ENCODE data around the gene NRARP.

NRARP gene

GRCh38 chr9:137275588-137276472, 26.2 kb downstream of the NRARP start:
- DNase-seq = peak; percentile 30

GRCh38 chr9:137275203-137275587, 26.9 kb downstream of the NRARP start:
- DNase-seq = no peak

DNA sequence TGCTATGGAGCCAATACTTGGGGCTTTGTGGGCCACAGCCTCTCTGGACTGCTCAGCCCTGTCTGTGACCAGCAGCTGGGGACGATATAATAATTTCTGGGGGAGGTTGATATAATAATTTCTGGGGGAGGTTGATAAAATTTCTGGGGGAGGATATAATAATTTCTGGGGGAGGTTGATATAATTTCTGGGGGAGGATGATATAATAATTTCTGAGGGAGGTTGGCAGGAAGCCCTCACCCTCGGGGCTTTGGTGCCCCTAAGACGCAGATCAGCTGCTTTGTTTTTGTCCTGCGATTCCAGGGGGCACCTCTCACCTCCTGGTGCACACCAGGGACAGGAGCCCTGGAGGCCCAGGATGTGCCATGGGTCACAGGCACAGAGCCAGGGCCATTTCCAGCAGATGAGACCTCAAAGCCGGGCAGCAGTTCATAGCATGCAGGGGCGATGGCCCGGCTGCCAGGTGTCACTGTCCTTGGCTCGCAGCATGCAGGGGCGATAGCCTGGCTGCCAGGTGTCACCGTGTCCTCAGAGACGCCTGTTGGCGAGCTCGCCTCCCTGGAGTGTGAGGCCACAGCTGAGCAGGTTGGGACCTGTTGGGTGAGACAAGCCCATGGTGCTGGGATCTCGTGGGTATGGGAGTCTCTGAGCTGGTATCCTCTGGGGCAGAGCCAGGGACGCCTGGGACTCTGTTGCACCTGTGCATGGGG, 28.3 kb downstream of the NRARP start:
- DNase-seq = peak; percentile 18

GRCh38 chr9:137273095-137273490, 29.0 kb downstream of the NRARP start:
- peak; percentile 20 for DNase-seq

DNA sequence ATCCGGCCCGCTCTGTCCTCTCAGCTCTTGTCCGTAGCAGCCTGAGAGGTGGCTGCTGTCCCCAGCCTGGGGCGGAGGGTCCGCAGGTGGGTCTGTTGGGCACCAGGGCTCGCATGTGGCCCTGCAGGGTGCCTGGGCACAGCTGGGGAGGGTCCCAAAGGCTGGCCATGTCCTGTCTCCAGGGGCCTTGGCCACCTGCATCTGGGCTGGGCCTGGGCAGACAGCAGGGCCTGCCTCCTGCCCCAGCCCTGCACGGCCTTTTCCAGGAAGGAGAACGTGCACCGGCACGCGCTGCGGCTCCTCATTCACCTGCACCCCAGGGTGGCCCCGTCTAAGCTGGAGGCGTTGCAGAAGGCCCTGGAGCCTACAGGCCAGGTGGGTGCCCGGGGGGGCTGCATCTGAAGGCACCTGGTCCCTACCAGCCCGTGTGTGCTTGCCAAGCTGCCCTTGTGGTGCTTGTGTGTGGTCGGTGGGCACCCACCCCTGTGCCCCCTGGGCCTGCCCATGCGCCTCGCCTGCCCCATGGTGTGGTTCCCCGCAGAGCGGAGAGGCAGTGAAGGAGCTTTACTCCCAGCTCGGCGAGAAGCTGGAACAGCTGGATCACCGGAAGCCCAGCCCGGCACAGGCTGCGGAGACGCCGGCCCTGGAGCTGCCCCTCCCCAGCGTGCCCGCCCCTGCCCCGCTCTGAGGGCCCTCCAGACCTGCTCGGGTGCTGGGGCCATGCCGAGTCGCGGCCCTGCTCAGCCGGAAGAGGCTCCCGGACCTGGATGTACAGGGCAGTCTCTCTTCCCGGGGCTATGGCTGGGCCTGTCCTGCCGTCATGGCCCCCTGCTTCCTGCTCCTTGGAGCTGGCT, 29.6 kb downstream of the NRARP start:
- peak; percentile 19 for DNase-seq

DNA sequence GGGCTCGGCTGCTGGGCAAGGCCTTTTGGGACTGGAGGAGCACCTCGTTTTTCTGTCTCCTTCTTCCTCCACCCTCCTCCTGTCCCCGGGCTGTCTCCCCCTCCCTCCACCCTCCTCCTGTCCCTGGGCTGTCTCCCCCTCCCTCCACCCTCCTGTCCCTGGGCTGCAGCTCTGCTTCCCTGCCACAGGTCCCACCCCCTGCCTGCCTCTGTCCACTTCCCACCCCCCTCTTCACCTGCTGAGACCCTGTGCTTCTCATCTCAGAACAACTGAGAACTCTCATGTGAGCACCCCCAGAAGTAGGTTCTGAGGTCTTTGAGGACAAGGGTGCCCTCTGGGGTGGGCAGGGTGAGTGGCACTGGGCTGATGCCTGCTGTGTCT, 30.4 kb downstream of the NRARP start:
- DNase-seq = no peak

- DNase-seq = peak; percentile 26
These were observed 31.0 kb downstream of the NRARP start for GRCh38 chr9:137270929-137271695.

GRCh38 chr9:137269231-137269772, 32.8 kb downstream of the NRARP start:
- peak; percentile 24 for DNase-seq

- DNase-seq = no peak
These were observed 33.4 kb downstream of the NRARP start for GRCh38 chr9:137268538-137269201.

- peak; percentile 18 for DNase-seq
These were observed 34.1 kb downstream of the NRARP start for GRCh38 chr9:137267933-137268355.

- peak; percentile 16 for DNase-seq
These were observed 35.3 kb downstream of the NRARP start for GRCh38 chr9:137266585-137267453.

DNA sequence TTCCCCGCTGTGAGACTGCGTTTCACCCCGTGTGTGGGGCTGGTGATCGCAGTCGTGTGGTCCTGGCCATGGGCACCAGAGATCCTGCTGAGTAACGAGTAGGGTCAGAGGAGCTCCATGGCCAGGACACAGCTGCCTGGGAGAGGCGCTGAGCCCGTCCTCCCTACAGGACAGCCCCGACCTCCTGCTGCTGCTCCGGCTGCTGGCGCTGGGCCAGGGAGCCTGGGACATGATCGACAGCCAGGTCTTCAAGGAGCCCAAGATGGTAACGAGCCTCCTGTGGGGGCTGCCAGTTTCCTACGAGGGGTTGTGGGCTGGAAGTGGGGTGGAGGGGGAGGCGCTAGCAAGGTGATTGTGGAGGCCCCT, 35.9 kb downstream of the NRARP start:
- DNase-seq = peak; percentile 20

DNA sequence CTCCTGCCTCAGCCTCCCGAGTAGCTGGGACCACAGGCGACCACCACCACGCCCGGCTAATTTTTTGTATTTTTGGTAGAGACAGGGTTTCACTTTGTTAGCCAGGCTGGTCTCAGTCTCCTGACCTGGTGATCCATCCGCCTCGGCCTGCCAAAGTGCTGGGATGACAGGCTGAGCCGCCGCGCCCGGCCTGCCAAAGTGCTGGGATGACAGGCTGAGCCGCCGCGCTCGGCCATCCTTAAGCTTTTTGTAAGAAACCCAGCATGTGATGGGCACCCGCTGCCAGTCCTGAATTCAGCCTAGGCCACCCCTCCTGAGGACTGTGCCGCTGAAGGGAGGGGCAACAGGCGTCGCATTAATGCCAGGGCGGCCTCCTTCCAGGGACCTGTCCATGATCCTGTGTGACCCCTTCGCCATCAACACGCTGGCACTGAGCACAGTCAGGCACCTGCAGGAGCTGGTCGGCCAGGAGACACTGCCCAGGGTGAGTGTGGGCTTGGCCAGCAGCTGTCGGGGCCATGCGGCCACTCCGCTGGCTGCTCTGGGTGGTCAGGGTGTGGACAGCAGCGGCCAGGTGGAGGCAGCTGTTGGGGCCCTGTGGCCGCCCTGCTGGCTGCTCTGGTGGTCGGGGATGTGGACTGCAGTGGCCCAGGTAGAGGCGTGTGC, 36.4 kb downstream of the NRARP start:
- DNase-seq = peak; percentile 14

DNA sequence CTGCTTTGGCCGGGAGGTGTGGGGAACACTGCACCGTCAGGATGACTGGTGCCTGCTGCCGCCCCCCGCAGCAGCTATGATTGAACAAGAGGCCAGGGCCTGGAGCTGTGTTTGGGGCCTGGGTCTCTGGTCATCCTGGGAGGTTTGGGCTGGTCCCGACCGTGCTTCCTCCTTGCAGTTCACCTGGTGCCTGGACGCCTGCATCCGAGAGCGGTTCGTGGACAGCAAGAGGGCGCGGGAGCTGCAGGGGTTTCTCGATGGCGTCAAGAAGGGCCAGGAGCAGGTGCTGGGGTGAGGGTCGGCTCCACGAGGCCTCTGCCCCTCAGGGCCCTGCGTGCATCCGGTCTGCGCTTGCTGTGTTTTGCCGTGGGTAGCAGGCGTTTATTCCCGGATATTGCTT, 38.0 kb downstream of the NRARP start:
- no peak for DNase-seq

GRCh38 chr9:137263506-137263905, 38.6 kb downstream of the NRARP start:
- DNase-seq = peak; percentile 15

DNA sequence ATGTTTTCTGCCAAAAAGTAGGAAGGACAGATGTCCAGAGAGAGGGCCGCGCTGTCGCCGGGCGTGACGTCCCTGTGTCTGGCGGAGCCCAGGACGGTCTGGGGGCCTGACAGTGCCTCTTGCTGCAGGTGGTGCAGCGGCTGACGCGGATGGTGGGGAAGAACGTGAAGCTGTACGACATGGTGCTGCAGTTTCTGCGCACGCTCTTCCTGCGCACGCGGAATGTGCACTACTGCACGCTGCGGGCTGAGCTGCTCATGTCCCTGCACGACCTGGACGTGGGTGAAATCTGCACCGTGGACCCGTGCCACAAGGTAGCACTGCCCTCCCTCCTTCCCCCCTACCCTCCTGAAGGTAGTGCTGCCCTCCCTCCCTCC, 39.2 kb downstream of the NRARP start:
- DNase-seq = no peak

GRCh38 chr9:137262173-137262908, 39.7 kb downstream of the NRARP start:
- peak; percentile 45 for DNase-seq

DNA sequence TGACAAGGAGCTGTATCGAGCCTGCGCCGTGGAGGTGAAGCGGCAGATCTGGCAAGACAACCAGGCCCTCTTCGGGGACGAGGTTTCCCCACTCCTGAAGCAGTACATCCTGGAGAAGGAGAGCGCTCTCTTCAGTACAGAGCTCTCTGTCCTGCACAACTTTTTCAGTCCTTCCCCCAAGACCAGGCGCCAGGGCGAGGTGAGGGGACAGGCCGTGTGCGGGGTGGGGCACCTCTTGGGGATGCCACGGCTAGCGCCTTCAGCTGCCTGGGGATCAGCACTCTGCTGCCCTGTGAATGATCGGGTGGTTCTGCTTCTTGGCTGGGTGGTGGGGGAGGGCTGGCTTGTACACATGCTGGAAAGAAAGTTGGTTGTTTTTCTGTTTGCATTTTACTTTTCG, 45.2 kb downstream of the NRARP start:
- DNase-seq = no peak

DNA sequence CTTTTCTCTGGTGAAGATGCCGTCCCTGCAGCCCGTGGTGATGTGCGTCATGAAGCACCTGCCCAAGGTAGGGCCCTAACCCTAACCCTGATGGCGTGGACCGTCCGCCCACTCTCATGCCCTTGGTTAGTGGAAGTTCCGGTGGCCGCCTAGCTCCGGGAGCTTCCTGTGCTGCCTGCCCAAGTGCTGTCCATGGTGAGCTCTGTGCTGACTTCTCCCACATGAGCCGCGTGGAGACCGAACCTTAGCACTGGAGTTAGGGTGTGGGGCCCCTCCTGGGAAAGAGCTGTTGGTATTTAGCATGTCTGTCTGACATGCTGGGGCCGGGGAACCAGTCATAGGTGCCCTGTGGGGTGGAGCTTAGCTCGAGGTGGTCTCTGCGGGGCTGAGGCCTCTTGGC, 45.7 kb downstream of the NRARP start:
- DNase-seq = no peak
